ENCODE results near the gene SNAI3.

The SNAI3 gene

DNA sequence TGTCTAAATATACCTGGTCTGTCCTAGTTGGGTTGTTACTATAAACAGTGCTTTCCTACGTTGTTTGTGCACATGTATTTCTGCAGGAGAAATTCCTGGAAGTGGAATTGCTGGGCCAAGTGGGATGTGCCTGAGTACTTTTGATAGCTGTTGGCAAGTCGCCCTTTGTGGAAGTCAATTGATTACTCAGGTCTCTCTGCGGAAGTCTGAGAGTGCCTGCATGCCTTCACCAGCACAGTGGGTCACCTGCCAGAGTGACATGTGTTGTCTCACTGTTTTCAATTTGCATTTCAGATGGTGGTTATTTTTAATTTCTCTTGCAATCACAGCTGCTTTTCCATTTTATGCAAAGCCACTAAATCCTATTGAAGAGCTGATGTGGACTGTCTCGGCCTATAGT lies 21.2 kb downstream of the SNAI3 start:
- no peak for DNase-seq

DNA sequence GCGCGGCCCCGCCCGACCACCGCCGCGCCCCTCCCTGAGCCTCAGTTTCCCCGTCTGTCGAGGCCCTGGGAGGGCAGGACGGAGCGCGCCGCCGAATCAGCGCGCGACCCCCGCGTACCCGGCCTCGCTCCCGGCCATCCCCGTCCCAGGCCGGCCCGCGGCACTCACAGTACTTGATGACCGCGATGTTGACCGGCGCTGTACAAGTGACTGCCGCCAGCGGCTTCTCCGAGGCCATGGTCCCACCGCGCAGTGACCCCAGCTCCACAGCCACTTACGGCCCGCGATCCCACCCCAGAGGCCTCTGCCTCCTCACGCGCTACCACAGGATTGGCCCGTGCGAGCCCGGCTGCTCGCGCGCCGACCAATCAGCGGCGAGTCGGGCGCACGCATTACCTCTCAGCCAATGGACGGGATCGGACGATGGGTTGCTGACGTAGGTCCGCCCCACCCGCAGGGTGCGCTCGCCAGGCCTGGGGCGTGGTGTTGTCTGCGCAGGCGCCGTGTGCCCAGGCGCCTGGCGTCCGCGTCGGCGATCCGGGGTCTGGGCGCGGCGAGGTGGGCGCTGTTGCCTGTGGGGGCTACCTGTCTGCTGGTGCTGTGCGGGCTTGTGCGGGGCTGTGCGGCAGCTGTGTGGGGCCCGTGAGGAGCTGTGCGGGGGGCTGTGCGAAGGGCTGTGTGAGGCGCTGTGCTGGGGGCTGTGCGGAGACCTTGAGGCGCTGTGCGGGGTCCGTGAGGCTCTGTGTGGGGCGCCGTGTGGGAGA lies 23.3 kb downstream of the SNAI3 start, which contains the start of gene MVD:
Gene MVD, minus strand, starts transcription at position 249 of the 764 bp plus-strand sequence. Its CDS starts 11 bp downstream, at position 238.
- peak; percentile 96 for DNase-seq

DNA sequence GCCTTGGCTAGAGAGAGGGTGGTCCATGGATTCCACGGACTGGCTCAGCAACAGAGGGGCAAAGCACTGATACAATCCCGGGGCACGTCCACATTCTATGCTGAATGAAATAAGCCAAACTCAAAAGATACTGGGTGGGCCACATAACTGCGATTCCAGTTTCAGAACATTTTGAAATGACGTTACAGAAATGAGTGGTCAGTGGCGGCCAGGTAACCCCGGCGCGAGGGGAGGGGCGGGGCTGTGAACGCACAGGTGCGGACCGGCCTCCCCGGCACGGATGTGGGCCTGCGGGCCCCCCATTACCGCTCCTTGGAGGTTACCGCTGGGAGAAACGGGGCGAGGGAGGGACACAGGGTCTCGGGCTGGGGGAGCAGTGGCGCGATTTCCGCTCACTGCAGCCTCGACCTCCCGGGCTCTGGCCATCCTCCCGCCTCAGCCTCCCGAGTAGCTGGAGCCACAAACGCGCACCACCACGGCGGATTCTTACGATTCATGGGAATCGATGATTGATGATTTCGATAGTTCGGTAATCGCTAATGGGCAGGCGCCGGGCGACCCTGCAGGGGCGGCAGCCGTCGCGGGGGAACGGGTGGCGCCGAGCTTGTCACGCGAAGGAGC lies 24.0 kb downstream of the SNAI3 start:
- DNase-seq: peak; percentile 32

DNA sequence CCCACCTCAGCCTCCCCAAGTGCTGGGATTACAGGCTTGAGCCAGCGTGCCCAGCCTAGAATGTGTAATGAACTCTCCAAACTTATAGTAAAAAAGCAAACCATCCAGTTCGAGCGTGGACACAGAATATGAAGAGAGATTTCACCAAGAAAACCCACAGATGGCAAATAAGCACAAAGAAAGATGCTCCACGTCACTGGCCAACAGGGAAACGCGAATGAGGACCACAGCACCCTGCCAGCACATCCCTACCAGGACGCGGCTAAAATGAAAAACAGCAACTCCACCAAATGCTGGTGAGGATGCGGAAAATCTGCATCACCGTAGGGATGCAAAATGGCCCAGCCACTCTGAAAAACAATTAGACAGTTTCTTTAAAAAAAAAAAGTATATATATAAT lies 24.8 kb downstream of the SNAI3 start:
- no peak for DNase-seq

DNA sequence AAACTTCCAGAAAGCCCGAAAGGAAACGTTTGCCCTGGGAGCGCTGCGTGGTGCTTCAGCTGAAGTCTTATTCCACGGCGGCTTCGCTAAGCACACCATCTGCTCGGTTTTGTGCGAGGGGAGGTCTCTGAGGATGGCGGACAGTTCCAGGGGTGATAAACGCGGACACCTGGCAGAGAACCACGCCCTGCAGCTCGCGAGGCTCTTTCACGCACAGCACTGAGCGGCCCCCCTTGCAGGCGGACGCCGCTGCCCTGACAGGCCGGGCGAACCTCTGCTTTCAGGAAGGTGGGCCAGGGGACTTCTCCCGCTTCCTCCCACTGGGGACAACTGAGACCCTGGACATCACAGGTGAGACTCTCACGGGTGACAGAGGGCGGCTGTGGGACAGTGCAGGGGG lies 27.1 kb downstream of the SNAI3 start:
- DNase-seq: no peak

DNA sequence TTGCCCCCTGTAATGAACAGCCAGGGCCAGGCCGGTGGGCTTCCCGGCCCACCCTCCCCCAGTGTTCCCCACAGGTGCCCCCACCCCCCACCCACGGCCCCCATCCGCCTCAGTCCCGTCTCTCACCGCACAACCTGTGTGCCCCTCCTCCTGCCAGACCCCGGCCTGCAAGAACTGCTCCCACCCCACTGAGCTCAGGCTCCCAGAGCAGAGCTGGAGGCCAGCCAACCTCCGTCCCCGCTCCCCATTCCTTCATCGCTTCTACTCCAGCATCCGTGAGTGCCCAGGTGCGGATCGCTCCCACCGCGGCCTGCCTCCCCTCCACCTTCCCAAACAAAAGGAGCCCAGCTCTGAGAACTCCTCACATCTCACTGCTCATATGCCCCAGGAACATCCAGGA lies 27.6 kb downstream of the SNAI3 start:
- DNase-seq: no peak

DNA sequence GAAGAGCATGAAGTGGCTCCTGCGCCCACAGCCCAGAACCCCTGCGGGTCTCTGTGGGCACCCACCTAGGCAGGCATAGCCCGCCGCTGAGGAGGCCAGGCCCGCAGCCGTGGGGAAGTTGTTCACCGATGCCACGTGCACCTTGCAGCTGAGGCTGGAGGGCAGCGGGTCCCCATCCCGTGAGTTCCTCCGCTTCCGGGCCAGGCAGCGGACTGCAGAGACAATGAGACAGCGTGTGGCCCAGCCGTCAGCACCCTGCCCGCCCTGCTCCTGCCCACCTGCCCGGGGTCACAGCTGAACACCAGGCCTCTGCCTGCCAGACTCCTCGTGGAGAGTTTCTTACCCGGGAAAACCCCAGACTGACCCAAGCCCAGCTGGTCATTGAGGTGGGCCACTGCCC lies 28.9 kb downstream of the SNAI3 start:
- DNase-seq: no peak

DNA sequence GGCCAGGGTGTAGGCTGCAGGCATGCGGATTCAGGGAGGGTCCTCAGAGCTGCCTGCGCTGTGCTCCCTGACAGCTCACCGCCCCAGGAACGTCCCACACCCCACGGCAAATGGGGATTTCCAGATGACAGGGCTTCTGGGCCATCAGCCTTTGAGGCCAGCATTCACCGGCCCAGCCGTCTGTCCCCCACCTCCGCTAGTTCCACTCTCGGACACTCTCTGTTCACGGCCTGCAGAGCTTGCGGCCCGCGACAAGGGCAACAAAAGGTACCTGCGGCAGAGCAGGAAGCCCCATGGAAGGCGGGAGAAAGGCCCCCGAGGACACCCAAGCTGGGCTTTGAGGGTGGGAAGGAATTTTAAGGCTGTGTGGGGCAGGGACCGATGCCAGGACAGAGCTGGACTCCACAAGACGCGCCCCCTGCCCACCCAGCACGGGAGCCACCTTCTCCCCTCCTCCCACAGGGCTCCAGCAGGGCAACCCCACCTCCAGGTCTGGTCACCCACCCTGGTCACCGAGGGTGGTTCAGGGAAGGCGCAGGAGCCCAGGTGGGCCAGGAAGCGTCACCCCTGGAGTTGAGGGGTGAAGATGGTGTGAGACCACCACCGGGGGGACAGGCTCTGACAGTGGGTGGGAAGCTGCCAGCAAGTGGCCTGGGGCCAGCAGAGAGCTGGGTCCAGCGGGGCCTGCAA lies 29.9 kb downstream of the SNAI3 start:
- DNase-seq: no peak

DNA sequence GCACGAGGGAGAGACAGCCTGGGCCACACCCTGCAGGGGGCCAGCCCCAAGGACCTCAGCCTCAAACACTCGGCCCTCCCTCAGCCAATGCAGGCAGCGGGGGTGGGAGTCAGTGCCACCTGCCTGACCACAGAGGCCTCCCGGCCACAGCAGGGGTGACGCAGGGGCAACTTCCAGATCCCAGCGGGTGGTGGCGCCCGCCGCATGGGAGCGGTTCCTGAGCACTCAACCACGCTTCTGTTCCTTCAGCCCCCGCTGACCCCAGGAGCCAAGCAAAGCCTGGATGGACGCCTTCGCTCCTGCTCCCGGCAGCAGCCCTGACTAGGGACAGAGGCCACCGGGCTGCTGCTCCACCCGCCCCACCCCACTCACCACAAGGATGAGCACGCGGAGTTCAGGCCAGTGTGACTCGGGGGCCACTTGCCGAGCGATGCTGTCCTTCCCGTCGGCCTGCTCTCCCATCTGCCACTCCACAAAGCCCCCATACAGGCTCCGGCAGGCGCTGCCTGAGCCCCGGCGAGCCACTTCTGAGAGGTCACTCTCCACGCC lies 30.5 kb downstream of the SNAI3 start:
- DNase-seq: no peak

DNA sequence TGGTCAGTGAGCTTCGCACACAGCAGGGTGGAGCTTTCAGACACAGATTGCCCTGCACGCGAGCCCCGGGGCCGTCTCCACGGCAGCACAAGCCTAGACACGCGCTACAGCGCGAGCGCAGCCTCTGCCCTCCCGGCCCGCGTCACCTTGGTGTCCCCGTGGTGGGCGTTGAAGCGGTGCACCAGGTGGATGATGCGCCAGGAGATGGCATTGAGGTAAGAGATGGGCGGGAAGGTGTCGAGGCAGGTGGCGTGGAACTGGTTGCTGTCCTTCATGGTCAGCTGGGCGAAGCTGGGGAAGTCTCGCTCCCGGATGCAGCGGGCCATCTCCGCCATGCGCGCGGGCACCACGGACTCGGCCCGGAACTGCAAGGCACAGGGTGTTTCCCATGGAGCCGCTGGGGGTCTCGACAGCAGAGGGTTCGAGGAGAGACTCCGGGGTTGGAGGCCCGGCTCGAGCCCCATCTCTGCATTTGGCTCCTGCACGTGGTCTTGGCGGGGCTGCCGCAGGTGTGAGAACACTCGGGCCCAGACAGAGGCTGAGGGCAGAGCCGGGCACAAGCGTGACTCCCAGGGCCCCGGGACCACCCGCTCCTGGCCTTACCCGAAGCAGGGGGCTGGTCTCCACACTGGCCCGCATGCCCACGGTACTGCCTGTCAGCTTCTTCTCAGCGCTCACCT lies 31.1 kb downstream of the SNAI3 start:
- no peak for DNase-seq

DNA sequence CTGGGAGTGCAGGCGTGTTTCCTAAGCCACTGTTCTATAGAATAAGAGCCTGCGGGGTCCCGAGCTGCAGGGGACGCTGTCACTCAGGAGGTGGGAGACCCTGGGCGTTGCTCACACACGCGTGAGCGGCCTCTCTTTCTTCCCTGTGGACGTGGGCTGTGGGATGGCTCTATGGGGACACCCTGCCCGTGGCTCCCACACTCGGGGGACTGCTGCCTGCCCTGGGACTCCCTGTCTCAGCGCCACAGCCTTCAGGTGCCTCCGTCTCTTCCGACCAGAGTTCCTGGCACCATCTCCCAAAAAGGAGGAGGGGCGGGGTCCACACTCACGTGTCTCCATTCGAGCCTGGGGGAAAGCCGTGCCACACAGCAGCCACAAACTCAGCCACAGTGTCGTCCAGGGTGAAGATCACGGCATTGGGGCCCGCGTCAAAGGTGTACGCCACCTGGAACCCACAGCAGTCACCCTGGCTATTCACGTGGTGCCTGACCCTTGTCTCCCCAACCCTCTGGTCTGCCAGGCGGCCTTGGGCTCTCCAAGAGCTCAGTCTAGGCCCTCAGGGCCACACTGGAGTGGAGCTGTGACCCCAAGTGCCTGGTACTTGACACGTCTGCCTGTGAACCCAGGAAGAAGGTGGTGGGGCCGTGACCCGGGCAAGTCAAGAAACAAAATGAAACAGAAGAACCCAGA lies 31.8 kb downstream of the SNAI3 start:
- no peak for DNase-seq

DNA sequence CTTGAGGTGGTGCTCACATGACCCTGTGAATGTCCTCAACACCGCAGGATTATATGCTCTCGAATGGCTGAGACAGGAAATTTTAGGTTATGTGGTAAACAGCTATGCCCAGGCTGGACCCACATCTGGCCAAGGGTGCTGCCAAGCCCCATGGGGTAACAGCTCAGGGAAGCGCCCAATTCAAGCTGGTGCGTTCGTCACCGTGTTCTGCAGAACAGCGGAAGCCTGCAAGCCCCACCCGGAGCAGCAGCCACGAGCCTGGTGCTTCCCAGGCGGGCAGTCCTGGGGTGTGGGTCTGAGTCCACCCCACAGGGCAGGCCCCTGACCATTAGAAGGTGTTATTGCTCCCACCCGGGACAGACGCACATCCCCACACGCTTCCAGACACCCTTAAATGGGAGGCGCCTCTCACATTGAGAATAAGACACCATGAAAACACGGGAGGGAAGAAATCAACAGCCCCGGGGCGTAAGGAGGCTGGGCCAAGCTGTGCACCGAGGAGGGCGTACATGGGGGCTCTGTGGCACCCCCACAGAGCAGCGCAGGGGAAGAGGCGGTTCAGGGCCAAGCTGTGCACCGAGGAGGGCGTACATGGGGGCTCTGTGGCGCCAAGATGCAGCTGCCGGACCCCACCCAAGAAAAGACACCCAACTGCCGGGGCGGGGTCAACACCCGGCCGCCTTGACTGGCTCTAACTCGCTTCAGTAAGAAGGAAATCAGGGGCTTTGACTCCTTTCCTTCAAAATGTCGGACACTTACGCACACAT lies 32.5 kb downstream of the SNAI3 start:
- no peak for DNase-seq

DNA sequence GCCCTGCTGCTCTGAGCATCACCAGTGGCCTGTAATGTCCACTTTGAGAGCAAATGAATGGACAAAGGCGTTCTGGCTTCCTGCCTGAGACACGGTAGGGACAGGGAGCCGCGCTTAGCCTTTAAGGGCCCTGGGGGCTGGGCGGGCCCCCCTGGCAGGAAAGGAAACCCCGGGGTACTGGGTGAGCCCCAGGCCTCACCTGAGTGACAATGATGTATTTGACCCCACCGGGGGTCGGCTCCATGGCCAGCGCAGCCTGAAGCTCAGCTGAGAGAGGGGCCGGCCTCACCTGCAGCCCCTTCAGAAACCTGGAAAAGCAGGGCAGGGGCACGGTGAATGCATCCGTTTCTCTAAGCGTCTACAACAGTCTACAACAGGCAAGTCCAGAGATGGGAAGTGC lies 33.2 kb downstream of the SNAI3 start:
- DNase-seq: no peak

DNA sequence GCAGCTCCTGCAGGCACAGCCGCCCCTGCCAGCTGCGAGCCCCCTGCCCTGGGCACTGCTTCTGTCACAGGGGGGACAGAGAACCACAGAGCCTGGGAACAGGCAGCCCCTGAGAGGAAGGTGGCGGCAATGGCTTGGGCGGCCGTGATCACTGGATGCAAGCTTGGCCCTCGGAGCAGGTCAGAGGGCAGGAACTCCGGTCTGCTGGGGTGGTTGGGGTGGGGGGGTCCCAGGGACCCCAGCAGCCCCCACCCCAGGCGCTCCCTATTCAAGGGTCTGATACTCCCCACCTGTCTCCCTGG lies 33.6 kb downstream of the SNAI3 start:
- DNase-seq: no peak

DNA sequence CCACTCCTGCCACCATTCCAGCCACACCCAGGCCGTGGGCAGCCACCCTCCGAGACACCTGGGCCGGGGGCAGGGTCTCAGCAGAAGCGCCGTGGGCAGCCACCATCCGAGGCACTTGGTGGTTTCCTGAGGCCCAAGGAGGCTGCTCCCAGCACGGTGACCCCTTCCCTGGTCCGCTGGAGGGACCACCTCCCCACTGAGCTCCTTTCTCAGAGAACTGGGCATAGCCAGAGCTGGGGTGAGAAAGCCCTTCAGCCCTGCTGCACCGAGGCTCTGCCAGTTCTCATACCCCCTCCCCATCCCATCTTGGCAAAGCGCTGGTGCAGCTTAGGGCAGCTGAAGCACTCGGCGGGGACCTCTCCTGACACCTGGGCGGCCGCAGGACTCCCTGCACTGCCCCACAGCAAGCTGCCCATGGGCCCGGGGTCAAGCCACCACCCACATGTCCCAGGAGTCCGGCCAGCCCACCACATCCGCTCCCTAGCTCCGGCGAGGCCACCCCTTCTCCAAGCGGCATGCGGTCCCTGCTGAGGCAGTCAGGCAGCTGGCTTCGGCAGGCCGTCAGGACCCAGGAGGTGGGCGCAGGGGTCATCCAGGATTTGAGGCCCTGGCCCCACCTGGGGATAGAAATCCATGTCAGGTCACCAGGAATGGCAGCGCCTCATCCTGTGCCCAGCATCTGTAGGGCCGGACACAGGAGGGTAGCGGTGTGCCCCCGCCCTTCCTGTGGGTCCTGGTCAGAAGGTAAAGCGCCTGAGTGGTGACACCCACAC lies 34.1 kb downstream of the SNAI3 start:
- no peak for DNase-seq

DNA sequence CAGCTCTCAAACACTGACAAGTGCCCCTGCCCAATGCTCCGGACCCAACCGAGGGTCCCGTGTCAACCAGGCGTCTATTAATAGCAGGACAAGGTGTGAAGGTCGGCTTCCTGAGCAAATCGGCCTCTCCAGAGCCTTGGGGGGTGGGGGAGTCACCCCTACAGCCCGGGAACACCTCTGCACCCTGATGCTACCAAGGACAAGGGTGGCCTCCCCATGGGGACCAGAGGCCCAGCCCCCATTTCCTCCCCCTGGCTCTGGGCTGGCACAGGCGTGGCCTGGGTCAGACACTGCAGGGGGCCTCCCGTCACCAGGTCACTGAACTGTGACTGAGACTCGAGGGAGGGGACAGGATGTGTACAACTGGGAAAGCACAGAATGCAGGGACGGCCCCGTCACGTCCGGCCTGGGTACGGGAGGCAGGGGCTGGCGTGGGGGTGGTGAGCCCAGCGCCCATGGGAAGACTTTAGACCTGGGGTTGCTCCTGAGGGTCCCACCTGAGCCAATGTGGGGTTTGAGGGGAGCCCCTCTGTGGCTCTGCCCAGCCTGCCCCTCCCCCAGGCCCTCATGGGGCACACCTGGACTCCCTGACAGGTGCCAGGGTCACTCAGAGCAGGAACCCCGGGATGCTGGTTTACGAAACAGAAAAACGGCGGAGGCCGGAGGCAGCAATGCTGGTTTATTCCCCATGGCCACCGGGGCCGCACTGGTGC lies 34.9 kb downstream of the SNAI3 start:
- DNase-seq: peak; percentile 71

DNA sequence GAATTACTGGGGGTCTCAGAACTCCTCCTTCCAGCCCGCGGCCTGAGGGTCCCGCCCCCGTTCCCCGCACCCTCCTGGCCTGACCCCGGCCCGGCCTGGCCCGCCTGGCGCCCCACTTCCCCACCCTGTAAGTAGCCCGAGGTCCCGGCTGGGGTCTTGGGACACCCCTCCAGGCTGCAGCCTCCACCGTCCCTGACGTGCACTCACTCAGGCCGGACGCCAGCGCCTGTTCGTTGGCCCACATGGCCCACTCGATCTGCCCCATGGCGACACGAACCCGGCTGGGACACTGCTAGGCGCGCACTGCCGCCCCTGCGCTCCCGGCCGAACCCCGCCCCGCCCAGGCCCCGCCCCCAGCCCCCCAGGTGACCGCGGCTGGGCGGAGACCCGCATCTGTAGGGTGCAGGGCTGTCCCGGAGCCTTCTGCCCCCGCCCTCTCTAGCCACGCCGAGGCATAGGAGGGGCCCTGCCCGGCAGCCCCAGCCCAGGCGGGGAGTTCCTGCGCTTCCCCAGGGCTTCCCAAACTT lies 35.5 kb downstream of the SNAI3 start, which contains the start of gene CYBA:
Gene CYBA, minus strand, starts transcription at position 305 of the 527 bp plus-strand sequence. Its CDS starts 40 bp downstream, at position 265.
- DNase-seq: peak; percentile 79

DNA sequence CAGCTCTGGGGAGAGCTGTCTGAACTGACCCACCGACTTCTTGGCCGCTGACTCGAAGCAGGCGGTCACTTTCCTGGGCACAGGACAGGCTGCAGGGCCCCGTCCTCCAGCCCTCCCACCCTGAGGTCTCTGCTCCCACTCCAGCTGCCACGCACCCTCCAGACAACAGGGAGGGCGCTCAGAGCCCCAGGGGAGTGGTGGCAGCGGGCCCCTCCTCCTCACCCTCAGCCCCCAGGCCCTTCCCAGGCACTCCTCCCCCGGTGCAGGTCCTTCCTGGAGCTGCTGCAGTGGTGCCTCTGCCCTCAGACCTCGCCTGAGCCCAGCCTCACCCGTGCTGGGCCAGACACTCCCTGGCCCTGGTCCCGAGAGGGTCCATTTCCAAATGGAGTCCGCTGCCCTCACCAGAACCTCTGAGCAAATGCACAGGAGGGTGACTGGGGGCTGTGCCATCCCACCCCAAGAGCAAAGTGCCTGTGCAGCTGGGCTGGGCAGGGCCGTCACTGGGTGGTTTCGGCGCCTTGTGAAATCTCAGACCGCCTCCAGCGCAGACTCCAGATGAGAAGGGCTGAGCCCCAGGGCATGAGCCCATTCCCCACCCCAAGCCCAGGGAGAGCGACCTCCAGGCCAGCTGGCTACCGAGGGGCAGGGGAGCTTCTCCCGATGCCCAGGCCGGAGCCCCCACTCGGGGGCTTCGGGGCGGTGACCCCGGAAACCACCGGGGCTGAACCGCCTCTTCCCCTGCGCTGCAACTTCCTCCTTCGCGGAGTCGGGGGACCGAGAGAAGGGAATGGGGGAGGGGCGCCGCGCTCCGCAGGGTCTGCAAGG lies 36.2 kb downstream of the SNAI3 start:
- peak; percentile 32 for DNase-seq
